HL-60 (cell line): ENCODE data around the gene BMERB1.

Experiments used
- DNase-seq, 2 experiments: peaks; one replicate each; pipeline ENCODE4 v3.0.0-alpha.2; 2010 to 2020; ENCODE audit warnings: low read depth in 1 of 2, low spot score in 1 of 2
- H3K27ac ChIP-seq: fragments of 250-450 bp; sonication (Bioruptor Pico); replicated peaks from 2 replicates; pipeline ENCODE4 v1.5.1; 2020; ENCODE audit warnings: mild to moderate bottlenecking, moderate library complexity
- H3K27me3 ChIP-seq: fragments of 250-450 bp; sonication (Bioruptor Pico); 2 replicates; pipeline ENCODE4 v1.5.1; 2021; ENCODE audit warnings: mild to moderate bottlenecking, moderate library complexity; ENCODE audit not compliant: insufficient read depth, poor library complexity, severe bottlenecking
- H3K4me3 ChIP-seq: replicated peaks from 2 replicates; pipeline ENCODE4 v1.5.1; 2011; ENCODE audit warnings: mild to moderate bottlenecking, control low read depth, low read length; ENCODE audit not compliant: insufficient read depth
- CTCF ChIP-seq: IDR thresholded peaks from one replicate; pipeline ENCODE4 v1.5.1; 2011; ENCODE audit warnings: low read length, control low read depth, inconsistent platforms; ENCODE audit not compliant: insufficient read depth
- GABPA ChIP-seq: IDR thresholded peaks from 2 replicates; pipeline ENCODE4 v1.6.1; 2012; ENCODE audit warnings: low read depth
- POLR2AphosphoS5 ChIP-seq: IDR thresholded peaks from 2 replicates; pipeline ENCODE4 v1.6.1; 2012; ENCODE audit warnings: low read depth
- SPI1 ChIP-seq: IDR thresholded peaks from 2 replicates; pipeline ENCODE4 v1.6.1; 2012; ENCODE audit warnings: low read depth, mild to moderate bottlenecking, borderline replicate concordance
- TF ChIP-seq, protein P1 (sequence below): IDR thresholded peaks from 2 replicates; pipeline ENCODE4 v1.6.1; 2012; ENCODE audit warnings: low read depth; ENCODE audit not compliant: insufficient replicate concordance

Gene BMERB1

DNA sequence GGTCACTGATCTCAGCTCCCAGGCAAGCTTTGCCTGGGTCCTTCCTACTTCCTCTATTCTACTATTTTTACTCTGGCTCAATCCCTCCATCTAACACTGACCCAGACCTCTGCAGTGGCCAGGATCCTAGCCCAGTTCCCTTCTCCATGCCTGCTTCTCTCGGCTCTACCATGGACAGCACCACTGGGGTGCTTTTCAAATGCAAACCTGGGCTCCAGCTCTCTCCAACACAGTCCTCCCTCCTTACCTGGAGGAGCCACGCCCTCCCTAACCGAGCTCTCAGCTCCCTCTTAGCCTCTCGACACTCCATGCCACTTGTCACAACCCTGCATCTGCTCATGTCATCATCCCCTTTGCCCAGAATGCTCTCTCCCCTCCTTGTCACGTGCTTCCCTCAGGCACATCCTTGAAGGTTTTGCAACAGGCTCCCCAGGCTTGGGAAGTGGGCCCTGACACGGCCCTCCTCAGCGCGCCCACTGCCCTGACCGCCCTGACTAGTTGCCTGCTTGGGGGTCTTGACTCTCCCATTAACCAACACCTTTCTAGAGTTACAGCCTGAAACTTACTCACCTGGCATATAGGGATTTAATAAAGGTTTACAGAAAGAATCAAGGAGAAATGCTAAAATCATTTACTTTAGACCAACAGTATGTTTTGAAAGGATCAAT, 167.0 kb downstream of the BMERB1 start:
- DNase-seq: no peak
- TF ChIP-seq, protein P1, sequence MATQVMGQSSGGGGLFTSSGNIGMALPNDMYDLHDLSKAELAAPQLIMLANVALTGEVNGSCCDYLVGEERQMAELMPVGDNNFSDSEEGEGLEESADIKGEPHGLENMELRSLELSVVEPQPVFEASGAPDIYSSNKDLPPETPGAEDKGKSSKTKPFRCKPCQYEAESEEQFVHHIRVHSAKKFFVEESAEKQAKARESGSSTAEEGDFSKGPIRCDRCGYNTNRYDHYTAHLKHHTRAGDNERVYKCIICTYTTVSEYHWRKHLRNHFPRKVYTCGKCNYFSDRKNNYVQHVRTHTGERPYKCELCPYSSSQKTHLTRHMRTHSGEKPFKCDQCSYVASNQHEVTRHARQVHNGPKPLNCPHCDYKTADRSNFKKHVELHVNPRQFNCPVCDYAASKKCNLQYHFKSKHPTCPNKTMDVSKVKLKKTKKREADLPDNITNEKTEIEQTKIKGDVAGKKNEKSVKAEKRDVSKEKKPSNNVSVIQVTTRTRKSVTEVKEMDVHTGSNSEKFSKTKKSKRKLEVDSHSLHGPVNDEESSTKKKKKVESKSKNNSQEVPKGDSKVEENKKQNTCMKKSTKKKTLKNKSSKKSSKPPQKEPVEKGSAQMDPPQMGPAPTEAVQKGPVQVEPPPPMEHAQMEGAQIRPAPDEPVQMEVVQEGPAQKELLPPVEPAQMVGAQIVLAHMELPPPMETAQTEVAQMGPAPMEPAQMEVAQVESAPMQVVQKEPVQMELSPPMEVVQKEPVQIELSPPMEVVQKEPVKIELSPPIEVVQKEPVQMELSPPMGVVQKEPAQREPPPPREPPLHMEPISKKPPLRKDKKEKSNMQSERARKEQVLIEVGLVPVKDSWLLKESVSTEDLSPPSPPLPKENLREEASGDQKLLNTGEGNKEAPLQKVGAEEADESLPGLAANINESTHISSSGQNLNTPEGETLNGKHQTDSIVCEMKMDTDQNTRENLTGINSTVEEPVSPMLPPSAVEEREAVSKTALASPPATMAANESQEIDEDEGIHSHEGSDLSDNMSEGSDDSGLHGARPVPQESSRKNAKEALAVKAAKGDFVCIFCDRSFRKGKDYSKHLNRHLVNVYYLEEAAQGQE: peak; percentile 87
- TF ChIP-seq POLR2AphosphoS5: no peak
- TF ChIP-seq SPI1: no peak
- no peak for TF ChIP-seq GABPA
- TF ChIP-seq CTCF: no peak
- Histone ChIP-seq H3K4me3 (no peak overlapping the region), H3K27ac (no peak overlapping the region), H3K27me3 (no peaks in the 10 kb centered on the region)

GRCh38 chr16:15602285-15603044, 168.1 kb downstream of the BMERB1 start:
- DNase-seq: no peak
- H3K4me3 ChIP-seq: no peak overlapping the region
- H3K27ac ChIP-seq: no peak overlapping the region
- TF ChIP-seq GABPA (no peak), POLR2AphosphoS5 (no peak), SPI1 (no peak)
- TF ChIP-seq, protein P1: no peak
- no peaks in the 10 kb centered on the region for H3K27me3 ChIP-seq

DNA sequence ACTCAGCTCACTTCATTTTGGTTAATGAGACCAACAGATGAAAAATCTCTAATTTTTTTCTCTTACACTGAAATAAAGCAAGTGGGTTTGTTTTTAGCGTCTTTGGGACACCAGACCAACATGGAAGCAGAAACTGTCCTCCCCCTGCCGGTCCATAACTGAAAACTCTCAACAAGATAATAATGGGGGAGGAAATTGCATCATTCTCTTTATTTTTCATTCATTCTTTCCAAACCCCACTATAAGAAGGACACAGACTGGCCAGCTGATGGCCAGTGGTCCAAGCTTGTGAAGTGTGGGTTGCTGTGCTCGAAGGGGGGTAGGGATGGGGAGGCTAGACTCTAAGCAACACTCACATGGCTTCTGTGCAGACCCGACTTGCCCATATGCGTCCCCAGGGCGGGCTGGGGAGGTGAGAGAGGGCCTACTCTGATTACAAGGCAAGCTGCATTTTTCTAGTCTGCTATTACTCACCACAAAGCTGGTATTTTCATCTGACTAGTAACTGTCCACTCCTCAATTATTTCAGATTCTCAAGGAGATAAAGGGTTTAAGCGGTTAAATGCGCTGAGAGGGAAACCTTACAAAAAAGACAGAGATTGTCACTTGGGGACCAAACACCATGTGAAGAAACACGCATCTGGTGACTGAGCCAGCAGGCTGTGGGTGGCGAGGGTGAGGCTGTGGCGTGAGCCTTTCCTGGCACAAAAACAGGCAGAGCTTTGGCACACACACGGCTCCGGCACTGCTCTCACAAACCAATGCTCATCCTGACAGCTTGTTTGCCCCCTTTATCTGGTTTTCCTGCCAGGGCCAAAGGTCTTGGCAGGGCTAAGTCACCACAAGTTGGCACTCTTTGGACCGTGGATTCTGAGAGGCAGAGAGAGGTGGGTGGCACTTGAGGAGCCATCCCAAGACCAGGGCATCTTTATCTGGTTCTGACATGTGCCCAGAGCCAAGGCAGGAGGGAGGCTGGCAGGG, 170.4 kb downstream of the BMERB1 start:
- TF ChIP-seq, protein P1: no peak
- TF ChIP-seq POLR2AphosphoS5: no peak
- no peak for TF ChIP-seq CTCF
- TF ChIP-seq SPI1: no peak
- no peak for TF ChIP-seq GABPA
- Histone ChIP-seq H3K27ac (no peak overlapping the region), H3K4me3 (no peak overlapping the region), H3K27me3 (no peaks in the 10 kb centered on the region)
- DNase-seq: no peak
